DMS53 (cell line): Measurements from ENCODE around the gene OTUD6A.
A peak's percentile ranks its signal among the peaks of the same experiment; 100 is the strongest.

Source experiments
- DNase-seq: peaks from one replicate; lab custom pipeline; 2025; lab: John Stamatoyannopoulos, UW

Gene OTUD6A, protein sequence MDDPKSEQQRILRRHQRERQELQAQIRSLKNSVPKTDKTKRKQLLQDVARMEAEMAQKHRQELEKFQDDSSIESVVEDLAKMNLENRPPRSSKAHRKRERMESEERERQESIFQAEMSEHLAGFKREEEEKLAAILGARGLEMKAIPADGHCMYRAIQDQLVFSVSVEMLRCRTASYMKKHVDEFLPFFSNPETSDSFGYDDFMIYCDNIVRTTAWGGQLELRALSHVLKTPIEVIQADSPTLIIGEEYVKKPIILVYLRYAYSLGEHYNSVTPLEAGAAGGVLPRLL

DNA sequence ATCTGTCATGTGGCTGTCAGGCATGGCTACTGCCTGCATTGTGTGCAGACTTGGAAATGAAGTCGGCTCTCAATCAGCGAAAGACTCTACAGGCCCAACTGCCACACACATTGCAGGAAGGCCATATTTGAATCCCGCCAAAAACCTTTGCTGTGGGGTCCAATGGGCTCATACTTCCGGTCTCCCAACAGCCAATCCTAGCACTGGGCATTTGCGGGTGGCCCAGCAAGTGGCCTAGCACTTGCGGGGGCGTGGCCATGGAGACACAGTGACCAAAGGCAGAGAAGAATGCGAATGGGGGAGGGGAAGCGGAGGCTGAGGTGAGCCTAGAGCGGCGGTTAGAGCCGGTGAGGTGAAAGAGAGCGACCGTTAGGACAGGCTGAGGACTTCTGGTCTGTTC is at the start of gene OTUD6A:
OTUD6A (plus strand) TSS at position 382 of the 400 bp plus-strand sequence. CDS start 68 bp downstream, outside the sequence.
- DNase-seq: no peak

DNA sequence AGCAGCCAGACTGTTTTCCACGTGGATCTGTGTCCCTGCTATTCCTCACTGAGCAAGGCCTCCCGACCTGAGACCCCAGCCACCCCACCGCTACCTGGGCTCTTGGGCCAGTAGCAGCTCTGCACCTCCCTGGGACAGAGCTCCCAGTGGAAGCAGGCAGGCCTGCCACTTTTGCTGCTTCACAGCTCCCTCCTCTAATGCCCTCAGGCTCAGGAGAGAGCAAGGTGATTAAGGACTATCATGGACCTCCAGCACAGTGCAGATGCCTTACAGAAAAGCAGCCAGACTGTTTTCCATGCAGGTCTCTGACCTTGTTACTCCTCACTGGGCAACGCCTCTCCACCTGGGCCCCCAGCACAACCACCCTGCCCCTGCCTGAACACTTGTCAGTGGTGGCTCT is 49.5 kb upstream of the OTUD6A start:
- DNase-seq: no peak

DNA sequence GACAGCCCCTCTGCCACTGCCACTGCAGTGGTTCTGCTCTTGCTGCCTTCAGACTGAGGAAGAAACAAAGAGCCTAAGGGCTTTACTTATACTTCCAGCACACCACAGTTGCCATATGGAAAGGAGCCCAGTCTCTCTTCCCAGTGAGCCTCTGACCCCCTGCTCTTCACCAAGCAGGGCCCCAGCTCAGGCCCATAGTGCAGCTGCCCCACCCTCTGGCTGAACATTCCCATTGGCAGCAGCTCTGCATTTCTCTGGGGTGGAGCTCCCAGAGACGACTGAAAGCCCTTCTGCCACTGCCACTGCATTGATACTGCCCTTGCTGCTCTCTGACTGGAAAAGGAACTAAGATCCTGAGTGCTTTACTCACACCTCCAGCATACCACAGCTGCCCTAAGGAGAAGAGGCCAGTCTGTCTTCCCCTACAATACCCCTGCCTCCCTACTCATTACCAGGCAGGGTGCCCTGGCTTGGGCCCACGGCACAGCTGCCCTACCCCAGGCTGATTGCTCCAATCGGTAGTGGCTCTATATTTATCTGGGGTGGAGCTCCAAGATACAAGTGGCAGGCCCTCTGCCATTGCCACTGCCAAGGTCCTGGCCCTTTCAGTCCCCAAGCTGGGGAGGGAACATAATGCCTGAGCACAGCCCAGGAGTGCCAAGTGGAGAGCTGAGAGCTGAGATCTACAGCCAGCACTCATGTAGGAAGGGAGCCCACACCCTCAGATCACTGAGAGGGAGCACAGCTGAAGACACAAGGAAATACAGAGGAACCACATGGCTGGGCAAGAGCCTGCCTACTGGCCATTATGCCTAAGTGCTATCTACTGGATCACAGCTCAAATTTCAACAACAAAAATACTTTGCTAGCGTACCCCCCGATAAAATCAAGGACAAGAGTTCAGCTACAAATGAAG is 48.5 kb upstream of the OTUD6A start:
- DNase-seq: no peak

DNA sequence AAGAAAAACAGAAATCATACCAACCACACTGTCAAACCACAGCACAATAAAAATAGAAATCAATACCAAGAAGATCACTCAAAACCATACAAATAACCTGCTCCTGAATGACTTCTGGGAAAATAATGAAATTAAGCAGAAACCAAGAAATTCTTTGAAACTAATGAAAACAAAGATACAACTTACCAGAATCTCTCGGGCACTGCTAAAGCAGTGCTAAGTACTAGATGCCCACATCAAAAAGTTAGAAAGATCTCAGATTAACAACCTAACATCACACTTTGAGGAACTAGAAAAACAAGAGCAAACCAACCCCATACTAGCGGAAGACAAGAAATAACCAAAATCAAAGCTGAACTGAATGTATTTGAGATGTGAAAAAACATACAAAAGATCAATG is 45.7 kb upstream of the OTUD6A start:
- DNase-seq: no peak

DNA sequence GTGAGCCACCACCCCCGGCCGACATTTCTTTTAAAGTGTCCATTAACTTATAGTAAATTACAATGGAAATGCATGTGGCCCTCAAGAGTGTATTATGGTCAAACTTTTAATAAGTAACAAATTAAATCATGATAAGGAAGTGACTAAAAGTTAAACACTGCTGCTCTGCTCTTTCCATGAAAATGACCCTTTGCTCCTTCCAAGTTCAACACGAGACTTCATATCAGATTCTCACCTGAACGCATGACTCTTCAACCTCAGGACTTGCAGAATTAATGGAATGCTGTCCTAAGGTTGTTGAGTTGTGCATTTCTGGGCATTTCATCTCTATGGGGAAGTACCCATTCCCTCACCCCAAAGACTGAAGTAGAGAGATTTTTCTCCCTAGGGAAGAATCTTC is 39.6 kb upstream of the OTUD6A start:
- DNase-seq: no peak

DNA sequence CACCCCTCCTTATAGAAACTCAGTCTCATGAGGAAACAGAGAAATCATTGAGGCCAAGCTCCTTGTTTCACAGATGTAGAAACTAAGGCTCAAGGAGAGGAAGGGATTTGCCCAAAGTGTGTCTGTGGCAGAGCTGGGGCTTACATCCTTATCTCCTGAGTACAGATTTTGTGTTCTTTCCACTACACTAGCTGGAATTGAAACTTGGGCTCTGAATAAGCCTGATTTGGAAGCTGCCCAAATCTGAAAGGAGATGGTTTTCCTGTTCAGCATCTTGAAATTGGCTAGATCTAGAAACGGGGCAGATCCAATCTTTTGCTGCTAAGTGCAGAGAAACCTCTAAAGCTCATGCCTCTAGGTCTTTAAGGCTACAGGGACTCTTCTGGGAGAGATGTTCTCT is 36.8 kb upstream of the OTUD6A start:
- no peak for DNase-seq

DNA sequence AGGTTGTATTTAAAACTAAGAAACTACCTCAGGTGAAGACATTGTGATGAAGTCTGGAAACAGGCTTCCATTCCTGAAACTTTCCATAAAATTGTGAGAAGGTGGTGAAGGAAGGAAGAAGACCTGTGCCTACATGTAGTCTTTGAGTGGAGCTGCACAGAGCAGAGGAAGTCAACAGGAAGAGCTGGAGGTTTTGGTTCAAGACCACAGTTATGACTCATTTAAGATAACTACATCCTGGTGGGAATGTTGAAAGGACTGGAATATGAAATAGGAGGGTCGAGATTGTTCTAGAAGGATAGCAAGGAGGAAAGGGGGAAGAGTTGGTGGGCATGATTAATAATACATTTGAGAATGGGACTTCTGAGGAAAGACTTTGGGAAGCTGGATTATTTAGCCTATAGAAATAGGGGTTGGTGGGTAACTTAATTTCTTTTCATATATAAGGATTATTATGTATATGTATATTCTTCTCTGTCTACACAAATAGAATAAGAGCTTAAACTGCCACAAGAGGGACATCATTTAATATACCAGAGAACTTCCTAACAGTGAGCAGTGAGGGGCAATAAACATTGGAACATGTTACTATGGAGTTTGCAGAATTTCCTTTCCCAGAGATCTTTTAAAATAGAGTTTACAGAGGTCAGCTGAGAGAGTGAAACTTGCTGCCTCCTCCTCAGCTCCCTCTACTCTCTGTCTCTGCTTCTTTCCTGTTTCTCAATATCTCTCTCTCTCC is 36.0 kb upstream of the OTUD6A start:
- DNase-seq: no peak

DNA sequence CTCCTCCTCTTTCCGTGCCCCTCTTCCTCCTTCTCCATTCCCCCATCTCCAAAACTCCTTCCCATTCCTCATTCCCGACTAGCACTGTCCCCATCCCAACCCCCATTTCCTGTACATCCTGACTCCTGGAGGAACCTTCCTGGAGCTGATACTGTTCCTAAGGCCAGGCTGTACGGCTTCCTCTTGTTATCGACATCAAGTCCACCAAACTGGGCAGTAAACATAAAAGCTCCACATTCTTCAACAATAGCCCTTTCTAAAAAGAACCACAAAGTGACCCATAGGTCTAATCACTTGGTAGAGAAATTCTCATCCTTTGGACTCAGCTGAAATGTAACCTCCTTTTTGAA is 35.4 kb upstream of the OTUD6A start:
- DNase-seq: no peak

DNA sequence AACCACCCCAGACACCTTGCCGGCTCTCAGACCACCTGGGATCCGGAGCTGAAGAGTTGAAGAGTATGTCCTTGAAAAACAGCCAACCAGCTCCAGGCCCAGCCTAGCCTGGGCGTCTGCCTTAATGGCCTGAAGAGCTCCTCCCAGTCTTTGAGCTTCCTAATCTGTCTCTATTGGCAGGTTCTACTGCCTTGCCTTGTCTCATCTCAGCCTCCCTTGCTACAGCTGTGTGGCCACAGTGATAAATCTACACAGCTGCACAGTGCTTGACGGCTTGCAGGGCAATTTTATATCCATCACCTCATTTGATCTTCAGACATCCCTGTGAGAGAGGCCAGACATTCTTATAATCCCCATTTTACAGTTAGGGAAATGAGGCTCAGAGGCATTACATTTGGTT is 32.4 kb upstream of the OTUD6A start:
- DNase-seq: no peak

DNA sequence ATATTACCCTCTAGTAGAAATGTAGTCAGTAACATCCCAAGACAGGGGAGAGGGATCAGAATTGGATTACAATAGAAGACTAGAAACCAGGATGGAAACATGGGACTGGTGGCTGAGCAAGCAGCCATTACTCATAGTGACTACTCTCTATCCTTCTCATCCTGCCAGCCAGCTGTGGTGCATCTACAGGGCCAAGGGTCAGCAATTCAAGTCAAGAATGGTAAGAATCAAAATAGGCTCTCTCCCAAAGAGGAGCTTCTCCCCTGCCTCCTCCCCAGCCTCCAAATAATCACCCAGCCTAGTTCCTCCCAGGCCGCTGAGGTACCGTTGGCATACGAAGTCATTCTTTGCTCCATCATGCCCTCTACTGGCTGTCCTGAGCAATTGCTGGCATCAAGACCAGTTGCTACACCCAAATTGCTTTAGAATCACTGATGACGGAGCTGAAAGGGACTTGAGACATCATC is 31.9 kb upstream of the OTUD6A start:
- DNase-seq: peak; percentile 72

DNA sequence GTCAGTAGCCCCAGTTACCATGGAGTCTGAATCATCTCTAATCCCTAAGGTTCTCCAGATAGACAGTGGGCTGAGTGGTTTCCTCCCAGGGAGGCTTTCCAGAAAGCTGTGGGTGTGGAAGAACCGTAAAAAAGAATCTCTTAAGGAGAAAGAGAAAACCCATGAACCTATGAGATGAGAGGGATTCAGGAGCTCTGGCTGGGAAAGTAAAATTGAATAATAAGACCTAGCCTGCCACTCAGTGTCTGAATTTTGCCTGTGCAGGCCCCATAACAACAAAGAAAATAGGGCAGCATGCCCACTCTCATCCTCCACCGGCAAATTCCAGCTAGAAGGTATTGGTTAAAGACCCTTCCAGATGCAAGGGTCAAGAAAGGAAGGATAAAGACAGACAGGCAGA is 29.5 kb upstream of the OTUD6A start:
- DNase-seq: peak; percentile 5

DNA sequence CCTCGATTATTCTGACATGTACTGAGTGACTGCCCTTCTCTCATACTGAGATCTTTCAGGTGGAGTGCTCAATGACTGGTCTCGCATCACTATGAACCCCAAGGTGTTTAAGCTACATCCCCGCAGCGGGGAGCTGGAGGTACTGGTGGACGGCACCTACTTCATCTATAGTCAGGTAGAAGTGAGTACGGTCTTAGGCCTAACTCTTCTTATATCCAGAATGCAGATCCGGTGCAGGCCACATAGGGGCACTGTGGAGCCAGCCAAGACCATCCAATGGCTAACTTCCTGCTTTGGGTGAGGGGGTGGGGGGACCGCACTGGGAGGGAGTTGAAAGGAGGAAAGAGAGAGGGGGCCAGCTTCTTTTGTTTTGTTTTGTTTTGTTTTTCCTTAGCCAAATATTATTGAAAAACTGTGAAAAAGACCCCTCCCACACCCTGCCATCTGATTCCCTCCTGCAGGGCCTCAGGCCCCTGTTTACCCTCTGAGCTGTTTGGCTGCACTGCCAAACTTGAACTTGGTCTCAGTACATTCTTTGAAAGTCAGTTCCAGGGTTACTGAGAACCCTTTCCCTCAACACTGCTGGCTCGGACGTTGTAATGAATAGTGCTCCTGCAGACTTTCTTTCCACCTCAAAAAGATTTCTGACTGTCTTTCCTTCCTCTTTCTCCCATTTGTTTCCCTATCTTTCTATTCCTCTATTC is 28.8 kb upstream of the OTUD6A start:
- DNase-seq: peak; percentile 72

DNA sequence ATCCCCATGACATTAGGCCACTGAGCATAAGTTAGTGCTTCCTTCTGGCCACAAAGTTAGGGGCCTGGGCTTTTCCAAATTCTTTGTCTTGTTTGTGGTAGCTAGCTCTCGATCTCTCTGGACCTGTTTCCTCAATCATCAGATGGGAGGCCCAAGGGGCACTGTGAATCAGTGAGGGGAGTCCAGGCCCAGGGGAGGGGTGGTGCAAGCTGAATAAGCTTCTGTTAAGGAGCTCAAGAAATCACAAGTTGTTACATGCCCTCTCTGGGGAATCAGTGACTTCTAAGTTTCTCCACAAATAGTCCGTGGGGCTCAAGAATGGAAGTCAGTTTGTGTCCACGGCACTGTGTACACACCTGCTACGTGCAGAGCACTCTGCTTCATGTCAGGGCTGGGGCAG is 27.6 kb upstream of the OTUD6A start:
- DNase-seq: no peak

DNA sequence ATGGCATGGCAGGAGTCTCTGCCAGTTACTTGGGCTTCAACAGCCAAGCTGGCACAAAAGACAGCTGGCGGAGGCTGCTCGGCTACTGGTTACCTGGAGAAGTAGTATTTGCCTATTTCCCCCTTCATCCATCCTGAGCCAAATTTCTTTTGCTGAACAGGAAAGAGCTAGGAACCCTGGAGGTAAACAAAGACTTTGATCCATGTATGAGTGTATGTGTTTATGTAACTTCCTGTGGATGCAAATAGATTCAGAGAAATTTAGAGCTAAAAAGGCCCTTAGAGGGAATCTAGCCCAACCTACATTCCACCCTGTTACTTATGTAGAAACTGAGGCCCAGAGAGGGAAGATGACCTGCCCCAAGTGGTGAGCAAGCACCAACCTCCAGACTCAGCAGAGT is 23.7 kb upstream of the OTUD6A start:
- no peak for DNase-seq

DNA sequence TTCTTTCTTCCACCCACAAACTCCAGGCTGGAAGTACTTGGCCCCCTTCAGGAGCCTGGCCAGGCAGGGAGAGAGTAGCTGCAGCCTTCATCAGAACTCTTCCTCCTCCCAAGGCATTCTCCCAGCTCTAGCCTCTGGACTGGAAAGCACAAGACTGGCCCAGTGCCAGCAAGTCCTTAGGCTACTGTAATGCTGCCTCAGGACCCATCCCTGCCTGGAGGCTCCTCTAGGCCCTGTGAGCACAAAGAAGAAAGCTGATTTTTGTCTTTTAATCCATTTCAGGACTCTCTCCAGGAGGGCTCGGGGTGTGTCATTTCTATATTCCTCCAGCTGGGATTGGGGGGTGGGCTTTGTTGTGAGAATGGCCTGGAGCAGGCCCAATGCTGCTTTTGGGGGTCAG is 23.3 kb upstream of the OTUD6A start:
- peak; percentile 28 for DNase-seq

DNA sequence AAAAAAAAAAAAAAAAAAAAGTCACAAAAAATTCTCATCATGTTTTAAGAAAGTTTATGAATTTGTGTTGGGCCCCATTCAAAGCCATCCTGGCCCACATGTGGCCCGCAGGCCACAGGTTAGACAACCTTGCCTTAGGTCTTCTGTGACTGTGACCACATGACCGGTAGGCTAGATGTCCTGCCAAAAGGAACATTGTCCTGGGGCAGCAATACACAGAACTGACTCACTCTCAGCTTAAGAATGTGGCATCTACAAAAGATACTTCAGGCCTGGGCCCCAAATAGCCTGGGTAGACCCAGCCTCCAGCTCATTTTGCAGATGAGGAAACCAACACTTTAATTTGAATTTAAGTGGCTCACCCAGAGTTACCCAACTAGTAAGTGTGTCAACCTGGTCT is 22.5 kb upstream of the OTUD6A start:
- no peak for DNase-seq

DNA sequence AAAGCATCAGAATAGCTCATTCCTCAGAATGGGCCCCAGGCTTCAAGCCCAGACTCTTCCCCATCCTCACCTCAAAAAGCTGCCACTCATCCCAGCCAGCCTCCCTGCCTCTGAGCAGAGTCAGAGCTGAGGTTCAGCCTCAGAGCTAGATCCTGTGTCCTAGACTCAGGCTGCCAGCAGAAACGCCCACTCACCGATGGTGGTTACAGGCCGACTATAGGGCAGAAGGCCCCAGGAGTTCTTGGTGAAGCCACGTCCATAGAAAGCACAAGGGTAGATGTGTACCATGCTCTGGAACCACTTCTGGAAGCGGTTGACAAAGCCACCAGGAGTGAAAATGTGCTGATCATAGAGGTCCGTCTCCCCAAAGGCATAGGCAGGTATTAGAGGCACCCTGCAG is 20.3 kb upstream of the OTUD6A start:
- DNase-seq: no peak

DNA sequence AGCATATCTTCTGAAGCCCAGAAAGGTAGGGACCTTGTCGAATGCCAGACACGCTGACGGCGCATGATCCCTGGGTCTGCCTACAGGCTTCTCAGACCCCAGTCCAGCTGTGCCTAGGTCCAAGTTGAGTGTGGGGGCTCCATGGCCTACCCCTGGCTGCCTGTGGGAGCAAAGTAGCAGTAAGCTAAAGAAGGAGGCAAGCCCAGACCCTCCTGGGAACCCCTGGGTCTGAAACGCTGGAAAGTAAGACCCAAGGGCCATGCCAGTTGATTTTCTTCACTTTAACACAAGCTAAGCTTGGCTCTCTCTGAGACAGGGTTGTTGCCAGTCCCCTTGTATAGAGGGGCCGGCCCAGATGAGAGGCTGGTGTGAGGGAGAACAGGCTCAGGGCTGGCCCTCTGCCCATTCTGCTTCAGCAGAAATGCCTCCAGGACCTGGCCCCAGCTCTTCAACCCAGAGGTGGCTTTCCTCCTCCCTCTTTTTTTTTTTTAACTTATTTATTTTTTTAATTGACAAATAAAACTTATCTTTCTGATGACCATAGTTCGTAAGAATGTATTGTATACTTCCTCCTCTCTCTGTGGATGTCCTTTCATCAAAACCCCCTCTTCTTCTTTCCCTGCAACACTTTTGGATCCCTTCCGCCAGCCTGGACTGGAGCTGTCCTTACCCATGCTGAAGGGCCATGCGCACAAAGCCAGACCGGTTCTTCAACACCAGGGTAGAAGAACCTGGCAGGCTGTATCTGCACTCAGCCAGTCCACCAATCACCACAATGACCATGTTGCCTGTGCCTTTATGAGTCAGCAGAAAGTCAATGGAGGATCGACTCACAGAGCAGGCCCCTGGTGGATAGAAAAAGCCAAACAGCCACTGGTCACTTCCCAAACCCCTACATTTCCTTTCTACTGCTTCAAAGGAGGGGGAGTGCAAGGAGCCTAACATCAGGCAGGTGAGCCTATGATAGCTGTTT is 19.6 kb upstream of the OTUD6A start:
- DNase-seq: peak; percentile 74

DNA sequence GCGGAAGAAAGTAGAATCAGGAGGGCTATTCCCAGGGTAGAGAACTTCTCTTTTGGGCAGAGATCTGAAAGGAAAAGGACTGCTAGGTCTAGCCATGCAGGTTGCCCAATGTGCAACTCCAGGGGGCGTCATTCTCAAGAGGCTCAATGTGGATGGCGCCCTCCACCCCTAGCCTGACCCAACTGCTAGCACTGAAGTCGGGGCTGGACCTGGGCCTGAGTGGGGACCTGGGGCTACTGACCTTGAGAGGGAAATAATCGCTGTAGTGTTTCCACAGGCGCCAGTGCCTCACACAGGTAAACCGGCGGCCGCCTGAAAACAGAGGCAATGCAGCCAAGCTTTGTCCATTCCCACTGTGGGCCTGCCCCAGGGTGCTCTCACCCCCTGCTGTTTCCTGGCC is 18.6 kb upstream of the OTUD6A start:
- no peak for DNase-seq

DNA sequence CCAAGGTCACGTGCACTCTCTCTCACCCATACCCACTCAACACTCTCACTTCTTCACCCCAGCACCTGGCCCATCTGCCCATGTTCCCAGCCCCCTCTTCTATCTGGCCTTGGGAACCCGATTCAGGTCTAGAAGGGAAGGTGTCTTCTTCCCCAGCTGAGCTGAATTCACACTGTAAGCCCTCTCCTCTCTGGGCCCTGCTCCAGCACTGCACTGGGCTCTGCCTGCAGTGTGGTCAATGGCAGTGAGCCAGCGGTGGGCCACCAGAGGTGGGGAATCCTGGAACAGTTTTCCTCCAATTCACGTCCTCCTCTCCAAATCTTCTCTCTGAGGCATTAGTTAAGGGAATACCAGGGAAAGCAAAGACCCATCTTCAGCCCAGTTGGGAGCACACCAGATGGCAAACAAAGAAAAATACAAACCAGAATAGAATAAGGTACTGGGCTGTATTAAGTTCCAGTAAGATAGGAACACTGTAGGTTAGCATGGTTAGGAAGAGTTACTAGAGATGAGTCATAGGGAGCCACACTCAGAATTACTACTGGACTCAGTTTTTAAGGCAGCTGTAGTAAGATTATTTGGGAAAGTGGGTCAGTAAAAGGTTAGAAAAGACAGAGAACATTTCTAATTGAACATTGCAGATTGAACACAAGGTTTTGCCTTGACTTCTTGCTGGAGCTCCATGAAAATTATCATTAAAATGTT is 17.6 kb upstream of the OTUD6A start:
- no peak for DNase-seq
